ENCODE measurements around the gene SLFN11. TPM values are rescaled to one million over a fixed set of nuclear protein-coding genes. Genes with fewer than 3 reads are reported as not detected.

The SLFN11 gene
- total and polyA plus RNA-seq, 2 of the 4 experiments (the other 2 are of a cell fraction), result 29.9 to 144 TPM

GRCh38 chr17:35312790-35313711 lies 60.4 kb downstream of the SLFN11 start:
- peak; percentile 94 for ATAC-seq (ENCODE audit: low read depth)
- no TSS peak for BruUV-seq (replicated peaks)
- TF ChIP-seq CEBPB (IDR thresholded peaks at IDR 0.05; ENCODE audit: low read depth, low read length) (no peak), SMC3 (IDR thresholded peaks at IDR 0.05; ENCODE audit: low read depth, low read length) (peak; percentile 79), RAD21 (IDR thresholded peaks at IDR 0.05; ENCODE audit: low read length) (peak; percentile 81), POLR2A (IDR thresholded peaks at IDR 0.05; ENCODE audit: low read depth, low read length) (no peak), RFX5 (IDR thresholded peaks at IDR 0.05; ENCODE audit: low read depth, low read length) (no peak)
- TF ChIP-seq, protein P1, sequence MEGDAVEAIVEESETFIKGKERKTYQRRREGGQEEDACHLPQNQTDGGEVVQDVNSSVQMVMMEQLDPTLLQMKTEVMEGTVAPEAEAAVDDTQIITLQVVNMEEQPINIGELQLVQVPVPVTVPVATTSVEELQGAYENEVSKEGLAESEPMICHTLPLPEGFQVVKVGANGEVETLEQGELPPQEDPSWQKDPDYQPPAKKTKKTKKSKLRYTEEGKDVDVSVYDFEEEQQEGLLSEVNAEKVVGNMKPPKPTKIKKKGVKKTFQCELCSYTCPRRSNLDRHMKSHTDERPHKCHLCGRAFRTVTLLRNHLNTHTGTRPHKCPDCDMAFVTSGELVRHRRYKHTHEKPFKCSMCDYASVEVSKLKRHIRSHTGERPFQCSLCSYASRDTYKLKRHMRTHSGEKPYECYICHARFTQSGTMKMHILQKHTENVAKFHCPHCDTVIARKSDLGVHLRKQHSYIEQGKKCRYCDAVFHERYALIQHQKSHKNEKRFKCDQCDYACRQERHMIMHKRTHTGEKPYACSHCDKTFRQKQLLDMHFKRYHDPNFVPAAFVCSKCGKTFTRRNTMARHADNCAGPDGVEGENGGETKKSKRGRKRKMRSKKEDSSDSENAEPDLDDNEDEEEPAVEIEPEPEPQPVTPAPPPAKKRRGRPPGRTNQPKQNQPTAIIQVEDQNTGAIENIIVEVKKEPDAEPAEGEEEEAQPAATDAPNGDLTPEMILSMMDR (conservative IDR thresholded peaks at IDR 0.05; ENCODE audit: low read depth, low read length), result peak; percentile 80
- Histone ChIP-seq H3K9me1 (ENCODE audit: insufficient read depth, low read length) (no peaks in the 10 kb centered on the region), H3K9ac (ENCODE audit: low read depth, low read length) (no peak overlapping the region), H4K20me1 (ENCODE audit: insufficient read depth, low read length) (no peaks in the 10 kb centered on the region), H4K91ac (ENCODE audit: insufficient read depth, low read depth, low read length) (no peak overlapping the region; the same call in 1 of the 2 replicates), H2BK15ac (ENCODE audit: low read depth, low read length) (no peak overlapping the region), H2BK120ac (ENCODE audit: low read depth, low read length) (no peak overlapping the region), H2AK9ac (replicated peaks; ENCODE audit: low read depth, low read length, poor library complexity) (peak overlapping the region; percentile 83), H2AK5ac (ENCODE audit: low read depth, low read length) (peak overlapping the region; percentile 53; the same call in 1 of the 2 replicates), H3K18ac (ENCODE audit: low read depth, low read length) (no peak overlapping the region), H2AFZ (replicated peaks; ENCODE audit: low read length, poor library complexity) (peak overlapping the region; percentile 89), H4K5ac (ENCODE audit: low read depth, low read length) (no peak overlapping the region), H3K14ac (replicated peaks; ENCODE audit: low read depth, low read length) (no peak overlapping the region), H3K4me2 (ENCODE audit: low read depth, low read length) (peak overlapping the region; percentile 56; the same call in 1 of the 2 replicates), H3K4me3 (ENCODE audit: insufficient read depth, low read depth, low read length) (no peak overlapping the region), H3K23ac (ENCODE audit: low read depth, low read length) (no peak overlapping the region), H3K9me3 (ENCODE audit: control insufficient read depth, insufficient read depth, low read length) (no peaks in the 10 kb centered on the region), H3K36me3 (ENCODE audit: control insufficient read depth, insufficient read depth, low read length) (no peaks in the 10 kb centered on the region), H3K56ac (ENCODE audit: extremely low read depth, insufficient read depth, low read length) (no peak overlapping the region), H3K4me1 (ENCODE audit: control insufficient read depth, insufficient read depth, low read length) (peaks cover 3% of the 10 kb centered on the region; the same call in 1 of the 2 replicates), H3K27ac (ENCODE audit: insufficient read depth, low read length) (no peak overlapping the region), H3K27me3 (ENCODE audit: control insufficient read depth, insufficient read depth, low read length) (no peaks in the 10 kb centered on the region), H3K79me1 (ENCODE audit: low read depth in 1 of 2, low read length in 2 of 2) (no peaks in the 10 kb centered on the region), H2BK20ac (ENCODE audit: low read depth, low read length) (no peak overlapping the region), H3K4ac (ENCODE audit: low read depth, low read length) (peak overlapping the region; percentile 2; the same call in 1 of the 2 replicates), H4K8ac (ENCODE audit: low read depth in 2 of 2, low read length in 2 of 2) (peak overlapping the region in 1 of 2 experiments; percentile 23; a peak in 1 of 4 replicates), H2BK5ac (ENCODE audit: low read depth, low read length, poor library complexity, severe bottlenecking) (no peak overlapping the region)
- WGBS, 2 experiments (ENCODE audit: extremely low coverage in 2 of 2, insufficient read length in 1 of 2), result 47% methylated on average over 8 of the region's 20 CpGs; no CpG with 5 or more reads in 1 of the 2 experiments
- in situ Hi-C loops (cut with MboI; ENCODE audit: low sequenced_read_pairs) (loop anchor here (5.0 kb wide), 1 partner anchor 224 kb away; the partner anchor contains the start of gene SLFN12L), dilution Hi-C loops (cut with HindIII; ENCODE audit: low sequenced_read_pairs, unreplicated experiment) (loop anchor here (25.0 kb wide), 1 partner anchor 224 kb away; the partner anchor contains the start of gene SLFN12L), intact Hi-C loops (cut with micrococcal nuclease) (loop anchor here (1.0 to 10.0 kb wide), 7 partner anchors 119 to 878 kb away; partner anchors contain the start of gene SLFN12)
- peak; percentile 73 for DNase-seq
- ChIA-PET POLR2A (ENCODE audit: unreplicated experiment) (interaction anchor here (0.9 kb wide), 1 partner anchor 226 kb away, joined by 3 read pairs; no protein-coding TSS in a partner anchor), CTCF (interaction anchor here (0.5 to 3.2 kb wide), 13 partner anchors 10 to 401 kb away, joined by 3 to 18 read pairs (median 3); partner anchors contain the start of genes SLFN11 and SLFN12L)

Measured in IMR-90 (cell line).